ENCODE data around the gene KLHL40. TPM values are rescaled to one million over a fixed set of nuclear protein-coding genes. Genes with fewer than 3 reads are reported as not detected.

KLHL40 gene
- polyA plus RNA-seq, 6 donors from 2014 or later: not detected

DNA sequence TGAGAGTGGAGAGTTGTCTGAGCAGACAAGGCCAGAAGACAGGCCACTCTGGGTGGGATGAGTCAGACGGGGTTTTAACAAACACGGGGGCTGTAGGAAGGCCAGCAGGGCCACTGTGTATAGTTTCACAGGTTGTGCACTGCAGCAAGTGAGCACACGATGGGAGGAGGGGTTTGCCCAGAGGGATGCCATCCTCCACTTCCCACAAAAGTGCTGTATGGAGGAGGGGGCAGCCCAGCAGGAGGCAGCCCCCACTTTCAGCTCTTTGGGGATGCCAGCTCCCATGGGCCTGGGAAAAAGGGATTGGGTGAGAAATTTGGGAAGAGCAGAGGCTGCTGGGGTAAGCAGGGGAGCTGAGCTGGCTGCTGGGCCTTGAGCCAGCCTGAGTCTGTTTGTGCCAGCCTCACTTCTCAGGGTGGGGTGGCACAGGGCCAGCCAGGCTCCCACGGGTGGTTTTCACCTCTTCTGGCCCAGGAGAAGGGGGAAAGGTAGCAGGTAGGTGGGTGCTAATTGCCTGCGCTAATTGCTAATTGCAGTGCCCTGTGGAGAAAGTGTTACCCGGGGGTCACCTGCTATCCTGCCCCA, 25.1 kb upstream of the KLHL40 start:
- H3K4me3 Mint-ChIP-seq: no peak overlapping the region
- peaks cover 10 to 31% (median 13%) of the 10 kb centered on the region in 3 donors for H3K4me1 Mint-ChIP-seq
- no peaks in the 10 kb centered on the region for H3K36me3 Mint-ChIP-seq
- H3K27ac Mint-ChIP-seq: peak overlapping the region in 3 of 6 donors; percentile 46 to 82 (median 54)
- no peaks in the 10 kb centered on the region for H3K9me3 Mint-ChIP-seq
- no peaks in the 10 kb centered on the region for H3K27me3 Mint-ChIP-seq
- DNase-seq (no peak), ATAC-seq (ENCODE audit: low read depth in 2 of 2) (no peak)

DNA sequence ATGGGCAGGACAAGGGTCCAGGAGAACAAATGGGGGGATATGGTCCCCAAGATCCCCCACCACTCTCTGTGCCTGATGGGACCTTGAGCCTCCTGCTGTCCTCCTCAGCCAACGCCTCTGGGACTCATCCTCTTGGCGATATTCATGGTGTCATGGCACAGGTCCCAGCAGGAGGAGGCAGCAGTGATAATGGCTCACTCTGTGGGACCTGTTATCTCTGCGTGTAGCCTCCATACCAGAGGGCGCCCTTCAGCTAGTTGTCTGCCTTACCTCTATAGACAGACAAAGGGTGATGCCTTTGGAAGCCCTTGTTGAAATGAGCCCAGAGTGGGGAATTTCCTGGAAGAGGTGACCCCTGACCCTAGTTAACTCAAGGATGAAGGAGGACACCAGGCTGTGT, 24.4 kb upstream of the KLHL40 start:
- H3K36me3 Mint-ChIP-seq: no peaks in the 10 kb centered on the region
- H3K4me1 Mint-ChIP-seq: peaks cover 10 to 31% (median 13%) of the 10 kb centered on the region in 3 donors
- H3K27ac Mint-ChIP-seq: peak overlapping the region in 1 of 6 donors; percentile 30
- DNase-seq (no peak), ATAC-seq (ENCODE audit: low read depth in 2 of 2) (no peak)
- H3K27me3 Mint-ChIP-seq: no peaks in the 10 kb centered on the region
- no peaks in the 10 kb centered on the region for H3K9me3 Mint-ChIP-seq
- peak overlapping the region in 1 of 8 donors; percentile 12 for H3K4me3 Mint-ChIP-seq

DNA sequence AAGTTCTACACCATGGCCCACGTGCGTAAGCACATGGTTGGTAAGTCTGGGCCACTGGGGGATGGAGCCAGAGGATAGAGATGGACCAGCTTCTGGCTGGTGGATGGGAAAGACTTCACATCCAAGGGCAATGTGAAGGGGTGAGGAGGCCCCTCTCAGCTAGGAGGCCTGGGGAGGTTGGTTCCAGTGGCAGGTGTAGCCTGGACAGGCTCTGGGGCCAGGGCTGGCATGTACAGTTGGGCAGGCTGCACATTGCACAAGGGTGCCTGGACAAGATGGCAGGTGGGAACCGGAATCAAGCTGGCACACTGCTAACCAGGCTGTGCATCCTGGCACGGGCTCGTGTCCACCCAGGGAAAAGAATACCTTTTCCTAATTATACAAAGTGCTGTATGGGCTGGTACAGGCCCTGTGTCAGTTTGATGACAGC, 23.7 kb upstream of the KLHL40 start:
- no peak for ATAC-seq (ENCODE audit: low read depth in 2 of 2)
- Mint-ChIP-seq H3K9me3 (no peaks in the 10 kb centered on the region), H3K27ac (no peak overlapping the region), H3K4me3 (peak overlapping the region in 2 of 8 donors; percentile 36 to 59), H3K36me3 (no peaks in the 10 kb centered on the region), H3K4me1 (peaks cover 10 to 31% (median 13%) of the 10 kb centered on the region in 3 donors), H3K27me3 (no peaks in the 10 kb centered on the region)
- DNase-seq: no peak

DNA sequence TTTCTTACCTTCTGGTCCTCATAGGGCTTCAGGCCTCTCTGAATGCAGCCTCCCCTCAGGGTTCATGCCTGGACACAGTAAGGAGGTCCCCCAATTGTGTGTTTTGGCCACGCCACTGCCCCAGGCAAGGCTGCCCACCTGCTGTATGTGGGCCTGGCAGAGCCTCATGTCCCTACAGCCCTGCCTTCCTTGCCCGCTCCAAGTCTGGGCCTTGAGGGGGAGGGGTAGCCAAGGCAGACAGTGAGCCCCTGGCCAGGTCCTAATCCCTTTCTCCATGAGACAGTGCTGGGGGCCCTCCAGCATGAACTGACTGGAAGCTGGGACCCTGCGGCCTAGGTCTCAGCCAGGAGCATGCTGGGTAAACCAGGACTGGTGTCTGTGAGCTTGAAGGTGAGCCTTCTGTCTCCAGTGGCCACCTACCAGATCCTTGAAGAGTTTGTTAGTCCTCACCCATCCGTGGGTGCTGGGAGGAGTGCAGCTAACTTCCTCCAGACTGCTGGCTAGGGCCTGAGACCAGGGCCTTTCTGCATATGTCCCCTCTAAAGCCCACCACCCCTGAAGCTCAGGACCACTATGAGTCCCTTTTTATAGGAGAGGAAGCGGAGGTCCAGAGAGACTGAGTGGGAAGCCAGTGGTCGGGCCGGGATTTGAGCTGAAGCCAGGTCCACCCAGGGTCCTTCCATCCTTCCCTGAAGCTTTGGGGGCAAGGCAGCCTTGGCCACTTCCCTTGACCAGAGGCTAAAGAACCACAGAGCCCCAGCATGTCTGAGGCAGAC, 23.1 kb upstream of the KLHL40 start:
- ATAC-seq (ENCODE audit: low read depth in 2 of 2): no peak
- no peaks in the 10 kb centered on the region for H3K9me3 Mint-ChIP-seq
- no peaks in the 10 kb centered on the region for H3K36me3 Mint-ChIP-seq
- no peak for DNase-seq
- no peak overlapping the region for H3K27ac Mint-ChIP-seq
- peak overlapping the region in 1 of 8 donors; percentile 25 for H3K4me3 Mint-ChIP-seq
- H3K27me3 Mint-ChIP-seq: peaks cover 0 to under 1% (median 0%) of the 10 kb centered on the region in 3 donors
- H3K4me1 Mint-ChIP-seq: peaks cover 10 to 31% (median 13%) of the 10 kb centered on the region in 3 donors

DNA sequence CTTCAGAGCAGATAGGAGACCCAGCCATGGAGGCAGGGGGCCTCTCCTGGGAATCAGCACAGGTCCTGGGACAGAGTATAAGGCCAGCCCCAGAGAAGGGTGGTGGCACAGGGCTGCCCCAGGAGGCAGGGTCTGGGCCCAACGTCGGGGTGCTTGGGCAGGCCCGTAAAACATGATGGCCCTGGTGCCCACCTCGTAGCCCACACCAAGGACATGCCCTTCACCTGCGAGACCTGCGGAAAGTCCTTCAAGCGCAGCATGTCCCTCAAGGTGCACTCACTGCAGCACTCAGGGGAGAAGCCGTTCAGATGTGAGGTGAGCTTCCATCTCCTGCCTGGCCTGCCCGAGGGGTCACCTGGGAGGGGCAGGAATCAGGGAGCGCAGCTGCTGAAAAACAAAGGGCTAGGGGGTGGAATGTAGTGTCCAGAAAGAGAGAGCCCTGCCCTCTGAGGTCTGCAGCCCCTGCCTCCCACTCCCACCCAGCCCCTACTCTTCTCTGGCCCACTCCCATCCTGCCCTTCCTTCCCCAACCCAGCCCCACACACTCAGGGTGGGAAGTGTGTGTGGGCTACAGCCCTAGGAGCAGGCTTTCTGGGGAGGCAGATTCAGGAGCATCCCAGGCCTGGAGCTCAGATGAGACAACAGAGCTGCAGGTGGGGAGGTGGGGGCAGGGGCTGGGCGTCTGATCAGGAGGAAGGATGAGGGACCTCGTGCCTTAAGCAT, 22.4 kb upstream of the KLHL40 start:
- Mint-ChIP-seq H3K36me3 (no peaks in the 10 kb centered on the region), H3K27me3 (peaks cover 0 to 7% (median 0%) of the 10 kb centered on the region in 3 donors), H3K4me1 (peaks cover 10 to 31% (median 13%) of the 10 kb centered on the region in 3 donors), H3K9me3 (no peaks in the 10 kb centered on the region), H3K27ac (peak overlapping the region in 2 of 6 donors; percentile 71 to 82), H3K4me3 (peak overlapping the region in 2 of 8 donors; percentile 73 to 78)
- ATAC-seq (ENCODE audit: low read depth in 2 of 2): no peak
- no peak for DNase-seq

DNA sequence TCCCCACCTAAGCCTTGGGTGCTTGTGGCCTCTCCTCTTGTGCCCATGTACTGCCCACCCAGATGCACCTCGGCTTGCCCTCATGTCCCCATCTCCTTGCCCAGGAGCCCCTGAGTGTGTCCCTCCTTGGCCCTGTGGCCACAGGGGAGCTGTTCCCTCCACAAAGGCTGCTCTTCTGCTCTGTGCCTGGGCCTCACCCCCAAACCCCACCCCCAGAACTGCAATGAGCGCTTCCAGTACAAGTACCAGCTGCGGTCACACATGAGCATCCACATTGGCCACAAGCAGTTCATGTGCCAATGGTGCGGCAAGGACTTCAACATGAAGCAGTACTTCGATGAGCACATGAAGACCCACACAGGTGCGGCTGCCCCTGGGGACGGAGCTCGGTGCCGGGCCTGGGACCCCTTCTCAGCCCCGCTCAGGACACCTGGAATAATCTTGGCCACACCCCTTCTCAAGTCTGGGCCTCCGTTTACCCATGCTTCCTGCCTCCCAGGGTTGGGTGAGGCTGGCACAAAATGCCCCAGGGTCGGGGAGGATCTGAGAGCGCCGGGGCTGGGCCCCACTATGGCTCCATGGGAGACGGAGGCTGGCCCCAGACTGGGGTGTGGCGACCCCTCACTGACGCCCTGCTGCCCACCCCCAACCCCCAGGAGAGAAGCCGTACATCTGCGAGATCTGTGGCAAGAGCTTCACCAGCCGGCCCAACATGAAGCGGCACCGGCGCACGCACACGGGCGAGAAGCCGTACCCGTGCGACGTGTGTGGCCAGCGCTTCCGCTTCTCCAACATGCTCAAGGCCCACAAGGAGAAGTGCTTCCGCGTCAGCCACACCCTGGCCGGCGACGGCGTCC, 21.5 kb upstream of the KLHL40 start:
- DNase-seq: peak; percentile 59
- Mint-ChIP-seq H3K4me1 (peaks cover 10 to 25% (median 13%) of the 10 kb centered on the region in 3 donors), H3K9me3 (no peaks in the 10 kb centered on the region), H3K36me3 (no peaks in the 10 kb centered on the region), H3K27me3 (peaks cover 0 to 7% (median 0%) of the 10 kb centered on the region in 3 donors), H3K27ac (peak overlapping the region; percentile 71 to 92 (median 84)), H3K4me3 (peak overlapping the region; percentile 46 to 83 (median 76))
- ATAC-seq (ENCODE audit: low read depth in 2 of 2): peak; percentile 88

DNA sequence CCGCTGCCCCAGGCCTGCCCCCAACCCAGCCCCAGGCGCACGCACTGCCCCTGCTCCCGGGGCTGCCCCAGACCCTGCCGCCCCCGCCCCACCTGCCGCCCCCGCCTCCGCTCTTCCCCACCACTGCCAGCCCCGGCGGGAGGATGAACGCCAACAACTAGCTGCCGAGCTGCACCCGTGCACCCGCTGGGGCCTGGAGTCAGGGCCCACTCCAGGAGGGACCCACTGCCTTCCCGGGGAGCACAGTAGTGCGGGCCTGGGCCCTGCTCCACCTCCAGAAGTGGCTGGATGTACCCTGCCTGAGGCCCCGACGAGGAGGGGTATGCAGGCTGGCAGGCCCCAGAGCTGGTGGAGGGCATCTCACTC, 20.9 kb upstream of the KLHL40 start:
- H3K36me3 Mint-ChIP-seq: no peaks in the 10 kb centered on the region
- peak overlapping the region in 5 of 8 donors; percentile 73 to 79 (median 76) for H3K4me3 Mint-ChIP-seq
- DNase-seq: no peak
- peaks cover 10 to 24% (median 13%) of the 10 kb centered on the region in 3 donors for H3K4me1 Mint-ChIP-seq
- no peaks in the 10 kb centered on the region for H3K9me3 Mint-ChIP-seq
- H3K27me3 Mint-ChIP-seq: peaks cover 0 to 7% (median 0%) of the 10 kb centered on the region in 3 donors
- ATAC-seq (ENCODE audit: low read depth in 2 of 2): no peak
- H3K27ac Mint-ChIP-seq: peak overlapping the region in 3 of 6 donors; percentile 71 to 91 (median 86)

DNA sequence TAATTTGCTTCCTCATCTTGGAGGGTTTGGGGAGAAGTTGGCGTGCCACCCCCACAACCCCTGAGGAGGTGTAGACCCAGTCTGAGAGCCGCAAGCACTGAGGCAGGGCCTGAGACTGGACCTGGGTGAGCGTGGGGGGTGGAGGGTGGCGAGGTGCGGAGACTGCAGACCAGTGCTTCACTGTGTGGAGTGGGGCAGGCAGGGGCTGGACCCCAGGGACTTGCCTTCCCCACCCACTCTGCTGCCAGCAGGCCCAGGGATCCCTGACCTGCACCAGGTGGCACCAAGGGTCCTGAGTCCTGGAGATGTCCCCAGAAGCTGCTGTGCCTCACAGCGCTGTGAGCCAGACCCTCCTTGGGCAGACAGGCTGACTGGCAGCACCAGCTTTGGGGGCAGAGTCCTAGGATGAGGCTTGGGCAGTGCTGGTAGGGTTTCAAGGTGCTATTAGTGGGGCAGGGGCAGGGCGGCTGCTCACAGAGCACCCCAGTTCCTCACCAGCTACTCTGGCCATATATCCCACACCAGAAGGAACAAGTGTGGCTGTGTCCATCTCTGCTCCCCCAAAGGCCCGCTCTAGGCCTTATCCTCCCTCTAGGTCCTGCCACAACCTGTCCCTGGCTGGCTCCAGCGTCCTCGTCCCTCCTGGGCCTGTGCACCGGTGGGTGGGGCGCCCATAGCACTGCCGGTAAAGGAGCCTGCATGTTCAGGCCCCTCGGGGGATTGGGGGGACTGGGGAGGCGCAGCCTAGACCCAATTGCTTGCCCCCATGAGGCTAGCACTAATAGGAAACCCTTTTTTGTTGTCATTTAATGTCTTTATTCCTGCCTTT, 20.1 kb upstream of the KLHL40 start:
- no peak for DNase-seq
- Mint-ChIP-seq H3K4me3 (peak overlapping the region in 2 of 8 donors; percentile 20 to 32), H3K27me3 (peaks cover 0 to 7% (median 0%) of the 10 kb centered on the region in 3 donors), H3K9me3 (no peaks in the 10 kb centered on the region), H3K36me3 (no peaks in the 10 kb centered on the region), H3K4me1 (peaks cover 10 to 24% (median 13%) of the 10 kb centered on the region in 3 donors), H3K27ac (peak overlapping the region in 1 of 6 donors; percentile 63)
- ATAC-seq (ENCODE audit: low read depth in 2 of 2): no peak

DNA sequence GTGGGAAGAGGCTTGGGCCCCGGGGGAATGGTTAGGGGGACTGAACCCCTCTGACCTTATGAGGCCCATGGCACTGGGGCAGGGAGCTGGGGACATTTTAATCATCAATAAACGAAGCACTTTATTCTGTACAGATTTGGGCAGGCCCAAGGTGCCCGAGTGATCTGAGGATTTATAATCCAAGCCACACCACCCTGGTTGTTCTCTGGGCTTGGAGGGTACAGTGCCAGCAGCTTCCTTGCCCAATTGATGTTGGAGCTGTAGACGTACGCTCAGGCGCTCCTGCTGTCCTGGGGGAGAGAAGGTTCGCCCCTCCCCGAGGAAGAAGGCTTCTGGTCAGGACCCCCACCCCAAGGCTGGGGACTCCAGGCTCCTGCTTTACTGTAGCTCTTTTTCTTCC, 19.3 kb upstream of the KLHL40 start:
- peak overlapping the region in 1 of 8 donors; percentile 58 for H3K4me3 Mint-ChIP-seq
- H3K27ac Mint-ChIP-seq: peak overlapping the region in 1 of 6 donors; percentile 67
- ATAC-seq (ENCODE audit: low read depth in 2 of 2): no peak

DNA sequence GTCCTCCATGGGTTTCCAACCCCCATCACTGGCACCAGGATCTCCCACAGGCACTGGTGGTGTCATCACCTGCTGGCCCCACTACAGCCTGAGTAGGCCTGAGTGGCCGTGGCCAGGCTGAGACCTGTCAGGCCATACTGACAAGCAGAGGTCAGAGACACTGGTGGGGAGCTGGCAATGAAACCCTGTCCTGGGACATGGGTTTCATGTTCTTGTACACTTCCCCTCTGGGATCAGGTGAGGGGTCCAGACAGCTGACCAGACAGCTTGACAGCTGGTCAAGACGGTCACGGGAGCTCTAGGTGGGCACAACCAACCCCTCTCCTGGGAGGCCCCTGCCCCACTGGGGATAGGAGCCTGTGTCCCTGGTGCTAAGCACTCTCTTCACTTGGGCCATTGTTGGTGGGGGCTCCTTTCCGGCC, 18.7 kb upstream of the KLHL40 start:
- no peak for DNase-seq
- peak overlapping the region in 1 of 8 donors; percentile 41 for H3K4me3 Mint-ChIP-seq
- peaks cover 0 to 7% (median 0%) of the 10 kb centered on the region in 3 donors for H3K27me3 Mint-ChIP-seq
- H3K27ac Mint-ChIP-seq: no peak overlapping the region
- H3K4me1 Mint-ChIP-seq: peaks cover 10 to 17% (median 13%) of the 10 kb centered on the region in 3 donors
- no peaks in the 10 kb centered on the region for H3K36me3 Mint-ChIP-seq
- no peak for ATAC-seq (ENCODE audit: low read depth in 2 of 2)
- H3K9me3 Mint-ChIP-seq: peaks cover 0 to 1% (median 0%) of the 10 kb centered on the region in 7 donors

More for the DNA sequence above, 19.3 kb upstream of the KLHL40 start:
- peaks cover 10 to 19% (median 13%) of the 10 kb centered on the region in 3 donors for H3K4me1 Mint-ChIP-seq
- no peak for DNase-seq
- no peaks in the 10 kb centered on the region for H3K36me3 Mint-ChIP-seq
- H3K9me3 Mint-ChIP-seq: no peaks in the 10 kb centered on the region
- peaks cover 0 to 7% (median 0%) of the 10 kb centered on the region in 3 donors for H3K27me3 Mint-ChIP-seq

DNA sequence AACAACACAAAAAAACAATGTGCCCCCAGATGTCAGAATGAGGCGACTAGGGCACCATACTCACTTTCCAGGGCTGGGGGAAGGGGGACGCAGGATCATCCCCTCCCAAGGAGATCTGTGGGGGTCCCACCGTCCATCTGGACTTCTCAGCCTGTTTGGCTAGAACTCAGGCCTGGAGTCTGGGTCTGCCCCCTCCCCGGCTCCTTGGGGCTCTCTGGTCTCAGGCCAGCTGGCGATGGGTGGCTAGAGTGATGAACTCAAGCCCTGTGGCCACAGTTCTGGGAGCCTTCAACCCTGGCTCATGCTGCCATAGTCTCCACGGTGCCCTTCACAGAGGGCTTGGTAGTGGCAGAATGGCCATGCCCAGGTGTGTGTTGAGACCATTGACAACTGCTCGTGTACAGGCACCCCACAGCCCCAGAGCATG, 18.2 kb upstream of the KLHL40 start:
- H3K36me3 Mint-ChIP-seq: no peaks in the 10 kb centered on the region
- peaks cover 10 to 17% (median 13%) of the 10 kb centered on the region in 3 donors for H3K4me1 Mint-ChIP-seq
- H3K27me3 Mint-ChIP-seq: peaks cover 0 to 7% (median 0%) of the 10 kb centered on the region in 3 donors
- ATAC-seq (ENCODE audit: low read depth in 2 of 2) (no peak), DNase-seq (no peak)
- peaks cover 0 to 3% (median 0%) of the 10 kb centered on the region in 7 donors for H3K9me3 Mint-ChIP-seq
- H3K27ac Mint-ChIP-seq: peak overlapping the region in 2 of 6 donors; percentile 79 to 87
- no peak overlapping the region for H3K4me3 Mint-ChIP-seq
